ENCODE results near the gene HAUS7.

Gene HAUS7

DNA sequence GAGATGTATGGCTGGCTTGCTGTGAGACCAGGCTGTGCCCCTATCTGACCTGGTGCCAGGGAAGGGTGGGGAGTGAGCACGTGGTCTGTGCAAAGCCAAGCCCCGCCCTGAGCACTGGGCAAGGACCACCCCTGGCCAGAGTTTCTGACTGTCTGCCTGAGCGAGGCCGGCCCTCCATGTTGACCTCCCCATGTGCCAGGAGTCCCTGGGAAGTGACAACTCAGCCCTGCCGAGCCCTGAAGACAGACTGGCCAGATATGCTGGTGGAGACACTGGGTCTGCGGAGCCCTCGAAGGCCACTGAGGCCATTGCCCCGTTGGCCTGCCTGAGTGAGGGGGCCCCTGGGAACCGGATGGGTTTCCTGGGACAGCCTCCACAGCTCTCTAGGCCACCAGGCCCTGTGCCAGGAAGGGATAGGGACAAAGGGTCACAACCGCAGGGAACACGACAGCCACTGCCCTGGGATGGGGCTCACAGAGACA is 17.3 kb upstream of the HAUS7 start:
- Histone ChIP-seq H3K36me3 (ENCODE audit: control insufficient read depth, low read length) (no peaks in the 10 kb centered on the region), H3K79me2 (ENCODE audit: control insufficient read depth, low read length) (no peaks in the 10 kb centered on the region), H3K27ac (ENCODE audit: low read depth, low read length) (no peak overlapping the region), H3F3A (ENCODE audit: control insufficient read depth, insufficient read depth) (no peaks in the 10 kb centered on the region), H3K4me3 (ENCODE audit: low read length) (no peak overlapping the region), H3K4me1 (ENCODE audit: control insufficient read depth, low read length) (no peaks in the 10 kb centered on the region), H3K4me2 (ENCODE audit: low read length) (no peak overlapping the region), H3K27me3 (ENCODE audit: control insufficient read depth, low read length) (no peaks in the 10 kb centered on the region), H4K20me1 (ENCODE audit: control insufficient read depth, insufficient read depth, low read depth, low read length) (no peaks in the 10 kb centered on the region), H3K9me2 (replicated peaks; ENCODE audit: control insufficient read depth, low read length) (no peaks in the 10 kb centered on the region), H3K9me3 (ENCODE audit: control insufficient read depth, insufficient read depth, low read length) (no peaks in the 10 kb centered on the region)
- TF ChIP-seq, protein P1, sequence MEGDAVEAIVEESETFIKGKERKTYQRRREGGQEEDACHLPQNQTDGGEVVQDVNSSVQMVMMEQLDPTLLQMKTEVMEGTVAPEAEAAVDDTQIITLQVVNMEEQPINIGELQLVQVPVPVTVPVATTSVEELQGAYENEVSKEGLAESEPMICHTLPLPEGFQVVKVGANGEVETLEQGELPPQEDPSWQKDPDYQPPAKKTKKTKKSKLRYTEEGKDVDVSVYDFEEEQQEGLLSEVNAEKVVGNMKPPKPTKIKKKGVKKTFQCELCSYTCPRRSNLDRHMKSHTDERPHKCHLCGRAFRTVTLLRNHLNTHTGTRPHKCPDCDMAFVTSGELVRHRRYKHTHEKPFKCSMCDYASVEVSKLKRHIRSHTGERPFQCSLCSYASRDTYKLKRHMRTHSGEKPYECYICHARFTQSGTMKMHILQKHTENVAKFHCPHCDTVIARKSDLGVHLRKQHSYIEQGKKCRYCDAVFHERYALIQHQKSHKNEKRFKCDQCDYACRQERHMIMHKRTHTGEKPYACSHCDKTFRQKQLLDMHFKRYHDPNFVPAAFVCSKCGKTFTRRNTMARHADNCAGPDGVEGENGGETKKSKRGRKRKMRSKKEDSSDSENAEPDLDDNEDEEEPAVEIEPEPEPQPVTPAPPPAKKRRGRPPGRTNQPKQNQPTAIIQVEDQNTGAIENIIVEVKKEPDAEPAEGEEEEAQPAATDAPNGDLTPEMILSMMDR (IDR thresholded peaks at IDR 0.05; ENCODE audit: low read depth, low read length, poor library complexity, severe bottlenecking) = no peak
- TF ChIP-seq EZH2phosphoT487 (IDR thresholded peaks at IDR 0.05; ENCODE audit: borderline replicate concordance, low read length) = no peak

DNA sequence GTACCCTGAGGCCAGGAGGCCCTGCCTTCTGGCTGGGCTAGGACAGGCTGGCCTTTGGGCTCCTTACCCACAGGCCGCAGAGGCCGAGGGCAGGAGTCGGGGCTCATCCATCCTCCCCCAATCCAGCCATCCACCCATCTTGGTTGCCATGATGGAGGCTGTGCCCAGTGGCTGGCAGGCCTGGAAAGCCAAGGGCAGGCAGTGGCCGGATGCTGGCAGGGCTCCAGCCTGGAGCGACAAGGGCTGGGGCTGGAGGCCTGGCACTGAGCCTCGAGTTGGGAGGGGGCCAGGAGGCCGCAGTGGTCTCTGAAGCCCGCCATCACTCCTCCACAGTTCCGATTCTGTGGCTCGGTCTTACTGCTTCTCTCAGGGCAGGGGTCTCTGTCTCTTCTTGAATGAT is 15.8 kb upstream of the HAUS7 start:
- H3K4me1 ChIP-seq (ENCODE audit: control insufficient read depth, low read length) = no peaks in the 10 kb centered on the region
- H3K27ac ChIP-seq (ENCODE audit: low read depth, low read length) = no peak overlapping the region
- H4K20me1 ChIP-seq (ENCODE audit: control insufficient read depth, insufficient read depth, low read depth, low read length) = no peaks in the 10 kb centered on the region
- TF ChIP-seq, protein P1 (IDR thresholded peaks at IDR 0.05; ENCODE audit: low read depth, low read length, poor library complexity, severe bottlenecking) = no peak
- no peak for TF ChIP-seq EZH2phosphoT487 (IDR thresholded peaks at IDR 0.05; ENCODE audit: borderline replicate concordance, low read length)
- H3K9me3 ChIP-seq (ENCODE audit: control insufficient read depth, insufficient read depth, low read length) = no peaks in the 10 kb centered on the region
- no peaks in the 10 kb centered on the region for H3K79me2 ChIP-seq (ENCODE audit: control insufficient read depth, low read length)
- H3K36me3 ChIP-seq (ENCODE audit: control insufficient read depth, low read length) = no peaks in the 10 kb centered on the region
- no peaks in the 10 kb centered on the region for H3K9me2 ChIP-seq (replicated peaks; ENCODE audit: control insufficient read depth, low read length)
- no peak overlapping the region for H3K4me3 ChIP-seq (ENCODE audit: low read length)
- H3K4me2 ChIP-seq (ENCODE audit: low read length) = no peak overlapping the region
- H3K27me3 ChIP-seq (ENCODE audit: control insufficient read depth, low read length) = no peaks in the 10 kb centered on the region
- H3F3A ChIP-seq (ENCODE audit: control insufficient read depth, insufficient read depth) = no peaks in the 10 kb centered on the region

DNA sequence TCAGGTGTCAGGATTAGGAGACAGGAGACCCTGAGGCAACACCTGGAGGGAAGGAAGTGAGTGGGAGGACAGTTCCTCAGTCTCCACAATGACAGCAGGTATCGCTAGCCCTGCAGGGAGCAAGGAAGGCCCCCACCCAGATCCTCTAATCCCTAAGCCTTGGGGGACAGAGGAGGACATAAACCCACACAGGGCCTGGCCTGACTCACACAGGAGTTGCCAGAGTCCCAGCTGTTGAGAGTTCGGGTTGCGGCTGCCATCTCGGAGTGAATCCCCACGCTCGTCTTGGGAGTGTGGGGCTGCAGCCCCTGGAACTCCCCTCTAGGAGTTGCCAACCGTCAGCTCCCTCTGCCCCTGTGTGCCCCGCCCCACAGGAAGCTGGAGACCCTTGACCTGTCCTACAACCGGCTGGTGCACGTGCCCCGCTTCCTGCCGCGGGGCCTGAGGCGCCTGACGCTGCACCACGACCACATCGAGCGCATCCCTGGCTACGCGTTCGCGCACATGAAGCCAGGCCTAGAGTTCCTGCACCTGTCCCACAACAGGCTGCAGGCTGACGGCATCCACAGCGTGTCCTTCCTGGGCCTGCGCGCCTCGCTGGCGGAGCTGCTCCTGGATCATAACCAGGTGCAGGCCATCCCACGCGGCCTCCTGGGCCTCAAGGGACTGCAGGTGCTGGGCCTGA is 15.2 kb upstream of the HAUS7 start:
- Histone ChIP-seq H3K79me2 (ENCODE audit: control insufficient read depth, low read length) (no peaks in the 10 kb centered on the region), H4K20me1 (ENCODE audit: control insufficient read depth, insufficient read depth, low read depth, low read length) (no peaks in the 10 kb centered on the region), H3K27me3 (ENCODE audit: control insufficient read depth, low read length) (no peaks in the 10 kb centered on the region), H3K4me2 (ENCODE audit: low read length) (no peak overlapping the region), H3K4me3 (ENCODE audit: low read length) (no peak overlapping the region), H3K27ac (ENCODE audit: low read depth, low read length) (no peak overlapping the region), H3K36me3 (ENCODE audit: control insufficient read depth, low read length) (no peaks in the 10 kb centered on the region), H3K9me2 (replicated peaks; ENCODE audit: control insufficient read depth, low read length) (no peaks in the 10 kb centered on the region), H3K9me3 (ENCODE audit: control insufficient read depth, insufficient read depth, low read length) (no peaks in the 10 kb centered on the region), H3F3A (ENCODE audit: control insufficient read depth, insufficient read depth) (no peaks in the 10 kb centered on the region), H3K4me1 (ENCODE audit: control insufficient read depth, low read length) (no peaks in the 10 kb centered on the region)
- TF ChIP-seq EZH2phosphoT487 (IDR thresholded peaks at IDR 0.05; ENCODE audit: borderline replicate concordance, low read length) = no peak
- TF ChIP-seq, protein P1 (IDR thresholded peaks at IDR 0.05; ENCODE audit: low read depth, low read length, poor library complexity, severe bottlenecking) = no peak
